ENCODE results near the gene PSG5. TPM values are rescaled to one million over a fixed set of nuclear protein-coding genes. Genes with fewer than 3 reads are reported as not detected.

PSG5 gene
- total RNA-seq: not detected

GRCh38 chr19:43186311-43186935 lies at the start of gene PSG5:
Gene PSG5 (minus strand): TSS chr19:43186536. CDS start chr19:43186405, 131 bp downstream.

GRCh38 chr19:43205471-43206105 lies 19.3 kb upstream of the PSG5 start, which contains the start of gene PSG4:
Gene PSG4 (minus strand): TSS chr19:43205638. CDS start chr19:43205536, 102 bp downstream.

Other genes starting within 250 kb of the PSG5 start
- not detected for gene PSG7, start 249.3 kb downstream of the PSG5 start, total RNA-seq
- gene PSG11, start 160.1 kb downstream of the PSG5 start, total RNA-seq: not detected
- not detected for gene PSG2, start 103.8 kb downstream of the PSG5 start, total RNA-seq
- not detected for gene PSG4, start 19.1 kb upstream of the PSG5 start, total RNA-seq
- not detected for gene PSG9, start 83.0 kb upstream of the PSG5 start, total RNA-seq
- 1.8 TPM for gene CD177, start 167.2 kb upstream of the PSG5 start, total RNA-seq
- not detected for gene TEX101, start 228.4 kb upstream of the PSG5 start, total RNA-seq

All from diencephalon (tissue), 1 donor.